GM12891 (cell line): Measurements from ENCODE around the gene MCM9.

Experiments
- POLR2A ChIP-seq: IDR thresholded peaks from 2 replicates; pipeline ENCODE4 v1.6.1; 2011; ENCODE audit warnings: low read depth, low read length, control low read depth
- TAF1 ChIP-seq: IDR thresholded peaks from 2 replicates; pipeline ENCODE4 v1.6.1; 2011; ENCODE audit warnings: low read depth, low read length, control low read depth

DNA sequence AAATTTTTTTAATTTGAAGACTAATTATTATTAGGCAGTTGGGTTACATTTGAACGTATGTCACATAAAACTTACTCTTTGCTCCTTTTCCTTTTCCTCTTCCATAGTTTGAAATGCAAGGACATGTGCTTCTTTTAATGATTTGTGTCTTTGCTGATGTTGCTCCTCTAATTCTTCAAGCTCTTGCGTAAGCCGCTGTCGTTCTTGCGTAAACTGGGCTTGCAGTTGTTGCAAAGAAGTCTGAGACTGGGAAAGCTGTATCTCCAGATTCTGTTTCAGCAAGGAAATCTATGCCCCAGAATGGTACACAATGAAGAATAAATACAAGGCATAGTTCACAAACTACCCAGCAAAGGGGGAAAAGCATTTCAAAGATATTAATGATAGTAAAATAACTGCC, 45.1 kb upstream of the MCM9 start:
- no peak for TF ChIP-seq POLR2A
- no peak for TF ChIP-seq TAF1
